Astrocyte (in vitro differentiated cells and primary cell): ENCODE measurements around the gene PCP4. TPM values are rescaled to one million over a fixed set of nuclear protein-coding genes. Genes with fewer than 3 reads are reported as not detected.

Experiments
- DNase-seq: peaks from one replicate; pipeline ENCODE4 v3.0.0-alpha.2; 2010; ENCODE audit warnings: low read depth
- FAIRE-seq: peaks from 2 replicates; lab custom pipeline; 2011; peaks lifted over from hg19 to GRCh38; lab: Jason Lieb, UNC
- H2AFZ ChIP-seq: 2 replicates; pipeline ENCODE4 v1.6.0; 2012; ENCODE audit warnings: low read depth, low read length, inconsistent platforms
- H3K27ac ChIP-seq: 2 replicates; pipeline ENCODE4 v1.5.1; 2011; ENCODE audit warnings: low read depth, low read length, inconsistent platforms
- H3K27me3 ChIP-seq: 2 replicates; pipeline ENCODE4 v1.6.0; 2011; ENCODE audit warnings: low read length, inconsistent platforms; ENCODE audit not compliant: insufficient read depth
- H3K36me3 ChIP-seq: 2 replicates; pipeline ENCODE4 v1.5.1; 2011; ENCODE audit warnings: low read length, inconsistent platforms; ENCODE audit not compliant: insufficient read depth
- H3K4me1 ChIP-seq: 2 replicates; pipeline ENCODE4 v1.5.1; 2011; ENCODE audit warnings: low read length, inconsistent platforms; ENCODE audit not compliant: insufficient read depth
- H3K4me2 ChIP-seq: 2 replicates; pipeline ENCODE4 v1.6.0; 2012; ENCODE audit warnings: low read length, inconsistent platforms
- H3K4me3 ChIP-seq: 2 replicates; pipeline ENCODE4 v1.5.1; 2011; ENCODE audit warnings: low read depth, mild to moderate bottlenecking, low read length, inconsistent platforms; ENCODE audit not compliant: insufficient read depth
- H3K79me2 ChIP-seq: 2 replicates; pipeline ENCODE4 v1.6.0; 2012; ENCODE audit warnings: mild to moderate bottlenecking, low read length, inconsistent platforms; ENCODE audit not compliant: insufficient read depth
- H3K9ac ChIP-seq: 2 replicates; pipeline ENCODE4 v1.6.0; 2012; ENCODE audit warnings: mild to moderate bottlenecking, low read length, inconsistent platforms
- H3K9me3 ChIP-seq: 2 replicates; pipeline ENCODE4 v1.5.1; 2012; ENCODE audit warnings: low read depth, mild to moderate bottlenecking, low read length, inconsistent platforms; ENCODE audit not compliant: insufficient read depth
- H4K20me1 ChIP-seq: 2 replicates; pipeline ENCODE4 v1.6.0; 2012; ENCODE audit warnings: low read length, inconsistent platforms; ENCODE audit not compliant: insufficient read depth
- H3K27ac Mint-ChIP-seq: one replicate; pipeline ENCODE4 v1.8.0; 2021; ENCODE audit warnings: mild to moderate bottlenecking, mixed read lengths; ENCODE audit not compliant: unreplicated experiment
- H3K27me3 Mint-ChIP-seq: one replicate; pipeline ENCODE4 v1.8.0; 2021; ENCODE audit warnings: low read depth, mixed read lengths; ENCODE audit not compliant: unreplicated experiment
- H3K36me3 Mint-ChIP-seq: one replicate; pipeline ENCODE4 v1.8.0; 2021; ENCODE audit warnings: low read depth, mixed read lengths; ENCODE audit not compliant: unreplicated experiment
- H3K4me1 Mint-ChIP-seq: one replicate; pipeline ENCODE4 v1.8.0; 2021; ENCODE audit warnings: low read depth, mixed read lengths; ENCODE audit not compliant: unreplicated experiment
- H3K4me3 Mint-ChIP-seq: one replicate; pipeline ENCODE4 v1.8.0; 2021; ENCODE audit warnings: mild to moderate bottlenecking, moderate library complexity, mixed read lengths; ENCODE audit not compliant: unreplicated experiment
- H3K9me3 Mint-ChIP-seq: one replicate; pipeline ENCODE4 v1.8.0; 2021; ENCODE audit warnings: mild to moderate bottlenecking, mixed read lengths; ENCODE audit not compliant: unreplicated experiment
- EZH2 ChIP-seq: IDR thresholded peaks from 2 replicates; pipeline ENCODE4 v1.6.1; 2012; ENCODE audit warnings: mild to moderate bottlenecking, low read length, inconsistent platforms; ENCODE audit not compliant: insufficient read depth
- total RNA-seq: library from RNA; stranded (reverse); gene quantifications from 2 replicates; pipeline ENCODE4 v1.2.1, GENCODE V29; 2021
- TF ChIP-seq, protein P1 (sequence below): IDR thresholded peaks from 2 replicates; pipeline ENCODE4 v1.5.1; 2011; ENCODE audit warnings: low read depth, mild to moderate bottlenecking, inconsistent platforms, low read length, moderate library complexity; ENCODE audit not compliant: insufficient read depth

PCP4 gene
- total RNA-seq, 1 donor from 2014 or later = 0.68 TPM

DNA sequence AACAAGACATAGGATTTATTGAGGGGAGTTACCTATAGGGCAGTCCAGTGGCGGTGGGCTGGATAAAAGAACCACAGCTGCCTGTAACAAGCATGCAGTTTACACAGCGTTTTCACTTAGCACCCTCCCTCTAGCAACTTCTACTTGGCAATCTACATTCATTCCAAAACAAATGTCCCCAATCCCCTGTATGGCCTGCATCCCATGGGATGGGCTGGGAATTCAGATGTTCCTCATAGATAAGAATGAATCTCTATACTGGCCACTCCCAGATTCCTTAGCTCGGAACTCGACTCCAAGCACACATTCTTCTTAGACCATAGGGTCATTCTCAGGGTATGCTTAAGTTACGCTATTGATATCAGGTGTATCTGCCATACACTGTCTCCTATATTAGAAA is 33.3 kb downstream of the PCP4 start:
- TF ChIP-seq EZH2 = no peak
- TF ChIP-seq, protein P1, sequence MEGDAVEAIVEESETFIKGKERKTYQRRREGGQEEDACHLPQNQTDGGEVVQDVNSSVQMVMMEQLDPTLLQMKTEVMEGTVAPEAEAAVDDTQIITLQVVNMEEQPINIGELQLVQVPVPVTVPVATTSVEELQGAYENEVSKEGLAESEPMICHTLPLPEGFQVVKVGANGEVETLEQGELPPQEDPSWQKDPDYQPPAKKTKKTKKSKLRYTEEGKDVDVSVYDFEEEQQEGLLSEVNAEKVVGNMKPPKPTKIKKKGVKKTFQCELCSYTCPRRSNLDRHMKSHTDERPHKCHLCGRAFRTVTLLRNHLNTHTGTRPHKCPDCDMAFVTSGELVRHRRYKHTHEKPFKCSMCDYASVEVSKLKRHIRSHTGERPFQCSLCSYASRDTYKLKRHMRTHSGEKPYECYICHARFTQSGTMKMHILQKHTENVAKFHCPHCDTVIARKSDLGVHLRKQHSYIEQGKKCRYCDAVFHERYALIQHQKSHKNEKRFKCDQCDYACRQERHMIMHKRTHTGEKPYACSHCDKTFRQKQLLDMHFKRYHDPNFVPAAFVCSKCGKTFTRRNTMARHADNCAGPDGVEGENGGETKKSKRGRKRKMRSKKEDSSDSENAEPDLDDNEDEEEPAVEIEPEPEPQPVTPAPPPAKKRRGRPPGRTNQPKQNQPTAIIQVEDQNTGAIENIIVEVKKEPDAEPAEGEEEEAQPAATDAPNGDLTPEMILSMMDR = no peak
- no peak overlapping the region for H2AFZ ChIP-seq
- no peaks in the 10 kb centered on the region for H3K27me3 ChIP-seq
- H3K4me3 Mint-ChIP-seq = no peak overlapping the region
- H3K4me1 ChIP-seq = no peaks in the 10 kb centered on the region
- no peaks in the 10 kb centered on the region for H3K36me3 ChIP-seq
- DNase-seq (no peak), FAIRE-seq (no peak)
- H3K36me3 Mint-ChIP-seq = no peaks in the 10 kb centered on the region
- no peaks in the 10 kb centered on the region for H3K9me3 ChIP-seq
- H3K27me3 Mint-ChIP-seq = peaks cover 13% of the 10 kb centered on the region
- no peak overlapping the region for H3K9ac ChIP-seq
- H3K27ac Mint-ChIP-seq = no peak overlapping the region
- no peak overlapping the region for H3K4me2 ChIP-seq
- no peaks in the 10 kb centered on the region for H3K79me2 ChIP-seq
- no peaks in the 10 kb centered on the region for H4K20me1 ChIP-seq
- no peak overlapping the region for H3K4me3 ChIP-seq
- H3K9me3 Mint-ChIP-seq = no peaks in the 10 kb centered on the region
- no peak overlapping the region for H3K27ac ChIP-seq
- H3K4me1 Mint-ChIP-seq = no peaks in the 10 kb centered on the region

DNA sequence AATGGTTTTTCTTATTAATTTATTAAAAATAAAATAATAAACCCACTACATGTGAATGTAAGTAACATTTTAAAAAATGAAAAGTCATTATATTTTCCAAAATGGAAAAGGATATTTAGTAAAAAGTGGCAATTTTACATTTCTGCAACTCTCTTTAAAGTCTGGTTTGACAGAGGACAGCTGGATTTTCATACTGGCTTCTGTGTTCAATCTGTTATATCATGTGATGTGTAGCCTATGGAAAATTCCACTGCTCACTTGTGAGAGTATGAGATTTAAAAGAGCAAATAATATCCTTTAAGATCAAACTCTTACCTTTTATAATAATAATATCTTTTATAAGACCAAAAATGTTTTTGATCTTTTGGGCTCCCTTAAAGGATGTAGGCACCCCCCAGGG is 33.7 kb downstream of the PCP4 start:
- Histone ChIP-seq H4K20me1 (no peaks in the 10 kb centered on the region), H3K4me2 (no peak overlapping the region), H3K4me3 (no peak overlapping the region), H3K36me3 (no peaks in the 10 kb centered on the region), H2AFZ (no peak overlapping the region), H3K9me3 (no peaks in the 10 kb centered on the region), H3K27me3 (no peaks in the 10 kb centered on the region), H3K4me1 (no peaks in the 10 kb centered on the region), H3K9ac (no peak overlapping the region), H3K79me2 (no peaks in the 10 kb centered on the region), H3K27ac (no peak overlapping the region)
- DNase-seq (no peak), FAIRE-seq (no peak)
- no peak overlapping the region for H3K27ac Mint-ChIP-seq
- H3K36me3 Mint-ChIP-seq = no peaks in the 10 kb centered on the region
- H3K4me1 Mint-ChIP-seq = no peaks in the 10 kb centered on the region
- TF ChIP-seq, protein P1 = no peak
- TF ChIP-seq EZH2 = no peak
- no peak overlapping the region for H3K4me3 Mint-ChIP-seq
- H3K27me3 Mint-ChIP-seq = peaks cover 14% of the 10 kb centered on the region
- no peaks in the 10 kb centered on the region for H3K9me3 Mint-ChIP-seq

DNA sequence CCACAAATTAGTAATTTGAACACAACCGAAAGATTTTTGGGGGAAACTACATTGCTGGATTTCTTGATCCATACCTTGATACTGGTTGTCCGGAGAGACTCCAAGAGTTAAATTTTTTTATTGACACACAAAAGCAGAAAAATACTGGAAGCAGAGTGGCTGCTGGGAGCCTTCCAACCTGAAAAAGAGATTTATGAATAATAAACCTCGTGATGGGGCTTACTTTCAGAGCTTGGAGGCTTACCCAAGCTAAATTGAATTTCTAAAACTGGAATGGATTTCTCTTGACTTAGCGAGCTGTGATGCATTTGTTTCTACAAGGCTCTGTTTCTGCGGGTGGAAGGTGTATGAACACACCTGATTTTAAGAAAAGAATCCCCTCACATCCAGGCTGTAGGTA is 35.7 kb downstream of the PCP4 start:
- peaks cover 22% of the 10 kb centered on the region for H3K27me3 Mint-ChIP-seq
- DNase-seq (no peak), FAIRE-seq (no peak)
- H3K9me3 Mint-ChIP-seq = no peaks in the 10 kb centered on the region
- H3K79me2 ChIP-seq = no peaks in the 10 kb centered on the region
- no peak overlapping the region for H3K4me3 Mint-ChIP-seq
- H3K36me3 ChIP-seq = no peaks in the 10 kb centered on the region
- no peaks in the 10 kb centered on the region for H3K36me3 Mint-ChIP-seq
- no peaks in the 10 kb centered on the region for H3K27me3 ChIP-seq
- H3K4me1 Mint-ChIP-seq = no peaks in the 10 kb centered on the region
- H3K9me3 ChIP-seq = no peaks in the 10 kb centered on the region
- TF ChIP-seq, protein P1 = no peak
- no peak overlapping the region for H2AFZ ChIP-seq
- no peak overlapping the region for H3K9ac ChIP-seq
- no peaks in the 10 kb centered on the region for H4K20me1 ChIP-seq
- H3K27ac ChIP-seq = no peak overlapping the region
- no peak overlapping the region for H3K4me3 ChIP-seq
- no peak overlapping the region for H3K4me2 ChIP-seq
- H3K27ac Mint-ChIP-seq = no peak overlapping the region
- H3K4me1 ChIP-seq = no peaks in the 10 kb centered on the region
